NCI-H2081 treated with DMSO at 0.1 percent for 48 hours (cell line): ENCODE results near the gene DEFB129.
"Not testable (repeated sequence)": the region's sequence is repeated elsewhere in the genome, so short reads cannot be mapped to it uniquely, and the experiment has no call there.

ENCODE experiments used
- DNase-seq: peaks from one replicate; lab custom pipeline; 2025; lab: John Stamatoyannopoulos, UW

The DEFB129 gene, protein sequence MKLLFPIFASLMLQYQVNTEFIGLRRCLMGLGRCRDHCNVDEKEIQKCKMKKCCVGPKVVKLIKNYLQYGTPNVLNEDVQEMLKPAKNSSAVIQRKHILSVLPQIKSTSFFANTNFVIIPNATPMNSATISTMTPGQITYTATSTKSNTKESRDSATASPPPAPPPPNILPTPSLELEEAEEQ

DNA sequence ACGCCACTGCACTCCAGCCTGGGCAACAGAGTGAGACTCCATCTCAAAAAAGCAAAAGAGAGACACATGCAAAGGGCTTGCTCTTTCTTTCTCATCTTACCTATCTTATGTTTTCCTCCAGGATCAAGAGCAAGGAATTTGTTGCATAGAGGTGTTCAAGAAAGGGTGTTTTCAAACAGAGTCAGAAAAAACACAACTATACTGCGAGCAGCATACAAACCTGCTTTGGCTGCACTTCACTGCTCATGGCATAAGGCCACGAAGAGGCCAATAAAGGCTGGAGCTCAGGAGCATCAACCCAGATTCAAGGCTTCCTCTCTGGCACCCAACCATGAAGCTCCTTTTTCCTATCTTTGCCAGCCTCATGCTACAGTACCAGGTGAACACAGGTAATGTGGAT, at the start of gene DEFB129:
TSS of gene DEFB129 (plus strand) at position 301 of the 400 bp plus-strand sequence. CDS start at position 332, 31 bp downstream.
- DNase-seq: no peak

DNA sequence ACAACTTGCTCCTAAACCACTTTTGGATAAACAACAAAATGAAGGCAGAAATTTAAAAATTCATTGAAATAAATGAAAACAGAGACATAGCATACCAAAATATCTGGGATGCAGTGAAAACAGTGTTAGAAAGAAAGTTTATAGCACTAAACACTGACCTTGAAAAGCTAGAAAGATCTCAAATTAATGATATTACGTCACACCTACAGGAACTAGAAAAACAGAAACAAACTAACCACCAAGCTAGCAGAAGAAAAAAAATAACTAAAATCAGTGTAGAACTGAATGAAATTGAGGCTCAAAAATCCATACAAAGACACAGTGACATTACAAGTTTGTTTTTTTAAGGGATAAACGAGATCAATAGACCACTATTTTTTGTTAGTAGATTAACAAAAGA, 42.8 kb upstream of the DEFB129 start:
- no peak for DNase-seq

DNA sequence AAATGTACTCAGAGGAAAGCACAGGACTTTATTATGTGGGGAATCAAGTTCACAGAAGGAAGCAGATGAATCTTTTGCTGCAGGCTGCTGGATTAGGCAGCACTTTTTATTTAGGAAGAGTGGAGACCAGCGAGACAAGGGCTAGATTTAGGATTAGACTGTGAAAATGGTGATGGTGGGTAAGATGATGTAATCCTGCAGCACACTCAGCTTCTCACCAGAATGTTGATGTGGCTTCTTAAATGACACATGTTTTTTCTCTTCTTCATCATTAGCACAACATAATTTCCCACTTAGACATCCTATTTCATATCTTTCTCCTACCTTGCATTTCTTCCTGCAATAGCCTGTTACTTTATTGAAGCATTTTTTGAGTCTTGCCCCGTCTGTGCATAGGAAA, 39.3 kb upstream of the DEFB129 start:
- no peak for DNase-seq

DNA sequence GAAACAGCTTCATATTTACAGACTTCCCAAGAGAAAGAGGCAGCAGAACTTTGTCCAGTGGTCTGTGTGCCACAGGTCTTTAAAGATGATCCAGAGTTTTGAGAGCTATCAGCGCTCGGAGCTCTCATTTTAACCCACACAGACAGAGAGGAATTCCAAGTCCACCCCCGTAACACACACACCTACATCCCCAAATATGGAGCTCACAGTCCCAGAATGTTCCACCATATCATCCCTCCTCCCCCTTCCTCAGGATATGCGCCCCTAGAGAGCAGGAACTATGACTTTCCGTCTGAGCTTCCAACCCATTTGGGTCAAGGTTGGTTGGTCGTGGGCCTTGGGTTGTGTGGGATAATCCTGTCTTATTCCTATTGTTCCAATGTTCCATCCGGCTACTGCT, 37.4 kb upstream of the DEFB129 start, which contains the start of gene DEFB128:
TSS of gene DEFB128 (minus strand) at position 101 of the 400 bp plus-strand sequence. CDS start at position 13, 88 bp downstream.
- no peak for DNase-seq

DNA sequence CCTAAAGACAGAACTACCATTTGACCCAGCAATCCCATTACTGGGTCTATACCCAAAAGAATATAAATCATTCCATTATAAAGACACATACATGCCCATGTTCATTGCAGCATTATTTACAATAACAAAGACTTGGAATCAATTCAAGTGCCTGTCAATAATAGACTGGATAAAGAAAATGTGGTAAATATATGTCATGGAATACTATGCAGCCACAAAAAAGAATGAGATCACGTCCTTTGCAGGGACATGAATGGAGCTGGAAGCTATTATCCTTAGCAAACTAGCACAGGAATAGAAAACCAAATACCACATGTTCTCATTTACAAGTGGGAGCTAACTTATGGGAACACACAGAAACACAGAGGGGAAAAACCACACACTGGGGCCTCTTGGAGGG, 28.8 kb upstream of the DEFB129 start:
- no peak for DNase-seq

DNA sequence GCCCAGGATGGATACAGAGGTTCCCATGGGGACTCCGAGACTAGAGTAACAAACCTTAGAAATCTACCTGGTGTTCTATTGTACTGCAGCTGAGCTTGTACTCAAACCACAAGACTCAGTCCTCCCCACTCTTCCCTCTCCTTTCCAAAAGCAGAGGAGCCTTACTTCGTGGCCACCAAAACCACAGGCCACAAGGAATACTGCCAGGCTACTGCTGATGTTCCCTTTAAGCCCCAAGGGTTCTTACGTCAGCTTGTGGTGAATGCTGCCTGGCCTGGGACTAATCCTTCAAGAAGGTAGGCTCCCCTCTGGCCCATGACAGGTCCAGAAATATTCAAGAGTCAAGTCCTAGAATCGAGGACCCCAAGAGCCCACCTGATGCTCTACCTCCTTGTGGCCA, 27.1 kb upstream of the DEFB129 start:
- no peak for DNase-seq

DNA sequence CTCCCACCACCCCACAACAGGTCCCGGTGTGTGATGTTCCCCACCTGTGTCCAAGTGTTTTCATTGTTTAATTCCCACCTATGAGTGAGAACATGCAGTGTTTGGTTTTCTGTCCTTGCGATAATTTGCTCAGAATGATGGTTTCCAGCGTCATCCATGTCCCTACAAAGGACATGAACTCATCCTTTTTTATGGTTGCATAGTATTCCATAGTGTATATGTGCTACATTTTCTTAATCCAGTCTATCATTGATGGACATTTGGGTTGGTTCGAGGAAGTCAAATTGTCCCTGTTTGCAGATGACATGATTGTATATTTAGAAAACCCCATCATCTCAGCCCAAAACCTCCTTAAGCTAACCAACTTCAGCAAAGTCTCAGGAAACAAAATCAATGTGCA, 23.4 kb upstream of the DEFB129 start:
- not testable (repeated sequence) for DNase-seq

DNA sequence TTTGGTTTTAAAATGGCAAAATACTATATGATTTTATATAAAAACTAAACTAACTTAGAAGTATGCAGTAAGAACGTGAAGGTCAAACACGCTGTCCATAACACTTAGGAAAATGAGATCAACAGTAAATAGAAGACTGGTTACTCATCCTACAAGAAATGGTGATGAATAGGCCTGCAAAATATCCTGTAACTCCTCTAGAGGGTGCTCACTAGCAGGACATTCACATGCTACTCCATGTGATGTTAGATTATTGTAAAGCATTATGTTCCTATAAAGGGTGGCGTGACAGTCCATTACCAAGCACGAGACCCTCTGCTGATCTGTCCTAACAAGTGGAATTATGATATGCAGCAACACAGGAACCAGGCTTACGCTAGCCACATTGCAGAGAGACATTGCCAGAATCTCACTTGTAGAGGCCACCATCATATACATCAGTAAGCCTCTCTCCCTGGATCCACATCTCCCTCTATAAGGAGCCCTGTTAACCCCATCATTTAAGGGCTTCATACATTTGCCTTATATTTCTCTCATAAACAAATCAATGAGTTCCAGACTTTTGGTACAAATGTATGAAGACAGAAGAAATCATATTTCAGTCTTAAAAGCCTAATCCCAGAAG, 18.0 kb upstream of the DEFB129 start:
- no peak for DNase-seq

DNA sequence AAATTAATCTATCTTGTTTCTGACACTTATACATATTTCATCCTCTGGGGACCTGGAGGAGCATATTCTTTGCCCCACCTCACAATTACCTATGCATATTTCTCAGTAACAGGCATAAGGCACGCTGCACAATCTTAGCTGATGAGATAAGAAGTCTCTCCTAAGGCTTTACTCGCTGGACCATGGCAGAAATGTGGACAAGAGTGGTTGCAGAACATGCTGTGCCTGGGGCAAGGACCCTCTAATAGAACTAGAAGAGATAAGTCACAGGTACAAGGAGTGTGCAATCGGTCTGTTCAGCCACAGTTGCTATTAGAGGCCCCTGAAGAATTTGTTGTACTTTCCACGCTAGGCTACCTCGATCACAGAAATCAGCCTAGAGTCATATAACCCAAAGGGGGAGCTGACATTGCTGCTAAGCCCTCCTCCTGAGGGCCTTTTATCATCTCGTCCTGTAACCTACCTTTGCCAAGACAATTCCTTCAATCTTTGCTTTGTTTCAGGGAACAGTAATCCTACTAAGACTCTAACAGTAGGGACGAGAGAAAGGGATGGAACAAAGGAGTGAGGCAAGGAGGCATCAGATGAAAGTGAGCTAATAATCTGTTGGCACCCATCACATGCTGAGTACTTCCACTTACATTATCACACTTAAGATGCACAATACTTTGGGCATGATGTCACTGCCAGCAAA, 16.1 kb upstream of the DEFB129 start:
- no peak for DNase-seq

DNA sequence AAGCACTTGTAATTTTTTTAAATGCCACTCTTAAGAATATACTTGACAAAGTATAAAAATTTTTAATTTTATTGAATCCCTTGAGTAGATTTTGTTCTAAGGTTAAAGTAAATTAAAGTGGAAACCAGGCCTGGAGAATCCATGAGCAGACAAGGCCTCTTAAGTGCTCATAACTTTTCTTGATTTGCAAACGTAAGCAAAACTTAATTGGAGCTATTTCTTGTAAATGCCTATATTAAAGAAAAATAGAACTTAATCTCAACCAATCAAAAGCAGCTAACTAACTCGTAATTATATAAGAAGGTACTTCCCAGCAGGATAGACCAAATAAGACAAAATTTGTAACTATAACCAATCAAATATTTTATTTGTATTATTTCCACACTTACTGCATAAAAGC, 12.7 kb upstream of the DEFB129 start:
- no peak for DNase-seq

DNA sequence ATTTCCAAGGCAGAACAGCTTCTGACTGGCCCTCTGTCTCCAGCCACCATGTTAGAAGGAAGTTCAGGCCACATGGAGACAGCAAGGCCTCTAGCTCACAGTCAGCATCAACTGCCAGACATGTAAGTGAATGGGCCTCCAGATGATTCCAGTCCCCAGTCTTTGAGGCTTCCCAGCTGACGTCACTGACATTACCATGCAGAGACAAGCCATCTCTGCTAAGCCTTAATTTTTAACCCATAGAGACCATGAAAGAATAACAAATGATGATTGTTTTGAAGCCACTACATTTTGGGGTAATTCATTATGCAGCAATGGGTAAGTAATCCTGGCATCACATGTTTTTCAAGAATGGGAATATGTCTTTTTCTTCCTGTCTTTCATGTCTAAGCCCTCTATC, 11.3 kb upstream of the DEFB129 start:
- DNase-seq: no peak

DNA sequence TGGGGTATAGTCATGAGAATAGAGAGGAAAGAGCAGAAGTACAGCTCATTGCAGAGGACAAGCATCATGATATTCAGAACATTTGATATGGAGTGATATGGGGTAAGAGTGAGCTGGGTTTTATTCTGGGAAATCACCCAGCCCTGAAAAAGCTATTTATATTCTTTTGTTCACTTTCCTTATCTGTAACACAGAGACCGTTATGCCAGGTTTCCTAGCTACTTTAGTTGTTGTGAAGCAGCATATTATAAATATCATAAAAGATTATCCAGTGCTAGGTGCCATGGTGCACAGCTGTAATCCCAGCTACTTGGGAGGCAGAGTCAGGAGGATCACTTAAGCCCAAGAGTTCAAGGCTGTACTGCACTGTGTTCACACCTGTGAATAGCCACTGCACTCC, 9.8 kb upstream of the DEFB129 start:
- no peak for DNase-seq

DNA sequence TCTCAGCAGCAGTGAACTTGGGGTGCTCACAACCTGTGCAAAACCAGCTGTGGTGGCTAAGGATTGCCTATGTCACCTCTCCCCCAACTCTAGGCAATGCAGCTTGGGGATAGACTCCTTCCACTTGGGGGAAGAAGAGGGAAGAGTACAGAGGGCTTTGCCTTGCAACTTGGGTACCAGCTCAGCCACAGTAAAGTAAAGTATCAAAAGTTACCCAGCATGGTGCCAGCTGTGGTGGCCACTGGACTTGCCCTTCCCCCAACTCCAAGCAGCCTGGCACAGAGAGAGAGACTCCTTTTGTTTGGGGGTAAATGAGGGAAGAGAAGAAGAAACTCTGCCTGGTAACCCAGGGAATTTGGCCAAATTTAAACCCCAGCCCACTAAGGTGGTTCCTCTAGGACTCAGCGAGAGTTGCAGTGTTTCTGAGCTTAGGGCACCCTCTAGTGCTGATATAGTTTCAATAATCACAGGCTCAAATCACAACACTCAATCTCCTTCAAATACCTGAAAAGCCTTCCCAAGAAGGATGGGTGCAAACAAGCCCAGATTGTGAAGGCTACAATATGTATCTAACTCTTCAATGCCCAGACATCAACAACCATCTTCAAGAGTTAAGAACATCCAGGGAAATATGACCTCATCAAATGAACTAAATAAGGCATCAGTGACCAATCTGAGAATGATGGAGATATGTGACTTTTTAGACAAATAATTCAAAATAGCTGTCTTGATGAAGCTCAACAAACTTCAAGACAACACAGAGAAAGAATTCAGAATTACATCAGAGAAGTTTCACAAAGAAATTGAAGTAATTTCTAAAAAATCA, 7.6 kb upstream of the DEFB129 start:
- DNase-seq: no peak

DNA sequence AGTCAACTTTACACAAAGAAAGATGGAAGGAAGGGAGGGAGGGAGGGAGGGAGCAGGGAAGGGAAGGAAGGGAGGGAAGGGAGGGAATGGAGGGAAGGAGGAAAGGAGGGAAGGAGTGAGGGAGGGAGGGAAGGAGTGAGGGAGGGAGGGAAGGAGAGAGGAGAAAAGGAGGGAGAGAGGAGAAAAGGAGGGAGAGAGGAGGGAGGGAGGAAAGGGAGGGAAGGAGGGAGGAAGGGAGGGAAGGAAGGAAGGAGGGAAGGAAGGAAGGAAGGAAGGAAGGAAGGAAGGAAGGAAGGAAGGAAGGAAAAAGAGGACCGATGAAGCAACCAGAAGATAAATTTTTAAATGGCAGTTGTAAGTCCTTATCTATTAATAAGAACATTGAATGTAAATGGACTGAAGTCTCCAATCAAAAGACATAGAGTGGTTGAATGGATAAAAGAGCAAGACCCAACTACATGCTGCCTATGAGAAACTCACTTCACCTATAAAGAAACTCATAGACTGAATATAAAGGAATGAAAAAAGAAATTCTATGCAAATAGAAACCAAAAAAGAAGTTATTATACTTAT, 5.7 kb upstream of the DEFB129 start:
- DNase-seq: no peak

DNA sequence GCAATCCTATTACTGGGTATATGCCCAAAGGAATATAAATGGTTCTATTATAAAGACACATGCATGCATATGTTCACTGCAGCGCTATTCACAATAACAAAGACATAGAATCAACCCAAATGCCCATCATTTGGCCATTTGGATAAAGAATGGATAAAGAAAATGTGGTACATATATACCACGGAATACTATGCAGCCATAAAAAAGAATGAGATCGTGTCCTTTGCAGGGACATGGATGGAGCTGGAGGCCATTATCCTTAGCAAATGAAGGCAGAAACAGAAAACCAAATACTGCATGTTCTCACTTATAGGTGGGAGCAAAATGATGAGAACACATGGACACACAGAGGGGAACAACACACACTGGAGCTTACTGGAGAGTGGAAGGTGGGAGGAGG, 1.2 kb upstream of the DEFB129 start:
- not testable (repeated sequence) for DNase-seq

DNA sequence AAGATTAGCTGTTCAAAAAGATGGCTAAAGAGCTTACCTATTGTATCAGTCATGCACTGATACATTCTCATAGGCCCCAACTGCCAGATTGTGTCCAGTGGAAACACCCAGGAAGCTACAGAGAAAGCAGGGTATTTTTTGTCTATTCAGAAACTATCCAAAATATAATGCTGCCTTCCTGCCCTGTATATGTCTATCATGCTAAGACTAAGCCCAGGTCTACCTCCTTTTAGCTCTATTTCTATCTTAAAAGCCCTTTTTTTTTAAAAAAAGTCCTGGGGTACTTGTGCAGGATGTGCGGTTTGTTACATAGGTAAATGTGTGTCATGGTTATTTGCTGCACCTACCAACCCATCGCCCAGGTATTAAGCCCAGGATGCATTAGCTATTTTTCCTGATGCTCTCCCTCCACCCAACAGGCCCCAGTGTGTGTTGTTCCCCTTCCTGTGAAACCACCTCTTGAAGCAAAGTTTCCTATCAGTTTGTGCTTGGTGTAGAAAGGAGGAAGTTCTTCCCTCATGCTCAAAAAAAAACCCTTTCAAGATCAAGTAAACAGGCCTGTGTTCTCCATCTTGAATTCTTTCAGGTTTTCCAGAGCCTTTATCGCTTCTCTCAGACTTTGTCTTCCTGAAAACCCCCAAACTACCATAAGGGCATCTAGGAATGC, 514 bp downstream of the DEFB129 start:
- DNase-seq: no peak

DNA sequence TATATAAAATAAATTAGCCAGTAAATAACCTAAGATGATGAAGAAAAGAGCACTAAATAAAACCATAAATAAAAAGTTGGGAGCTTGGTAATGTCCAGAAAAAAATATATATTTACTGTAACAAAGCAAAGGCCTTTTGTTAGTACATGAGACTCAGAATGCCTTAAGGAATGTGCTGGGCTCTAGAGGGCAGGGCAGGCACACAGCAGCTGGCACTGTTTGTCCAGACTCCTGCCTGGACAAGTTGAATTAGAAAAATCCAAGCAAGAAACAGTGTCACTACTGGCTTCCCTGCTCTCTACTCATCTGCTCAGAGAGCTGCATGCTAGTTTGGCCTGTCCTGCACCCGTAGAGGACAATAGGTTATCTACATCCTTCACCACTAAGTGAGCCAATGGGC, 8.8 kb downstream of the DEFB129 start:
- DNase-seq: no peak

DNA sequence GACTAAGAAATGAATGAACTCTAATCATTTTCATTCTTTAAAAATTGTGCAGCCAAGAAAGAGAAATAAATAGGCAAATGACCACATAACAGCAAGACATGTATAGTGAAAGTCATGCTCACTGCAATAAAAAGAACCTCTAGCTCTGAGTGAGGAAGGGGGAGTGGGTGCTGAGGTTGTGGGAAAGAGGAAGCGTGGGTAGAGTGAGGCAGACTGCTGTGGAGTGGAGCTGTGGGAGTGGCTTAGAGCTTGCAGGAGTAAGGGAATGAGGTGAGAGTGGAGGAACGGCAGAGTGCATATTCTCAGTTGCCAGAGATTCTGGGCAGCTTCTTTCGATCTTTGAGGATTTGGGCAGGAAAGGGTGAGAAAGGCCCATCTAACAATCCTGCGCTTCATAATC, 10.4 kb downstream of the DEFB129 start:
- no peak for DNase-seq

DNA sequence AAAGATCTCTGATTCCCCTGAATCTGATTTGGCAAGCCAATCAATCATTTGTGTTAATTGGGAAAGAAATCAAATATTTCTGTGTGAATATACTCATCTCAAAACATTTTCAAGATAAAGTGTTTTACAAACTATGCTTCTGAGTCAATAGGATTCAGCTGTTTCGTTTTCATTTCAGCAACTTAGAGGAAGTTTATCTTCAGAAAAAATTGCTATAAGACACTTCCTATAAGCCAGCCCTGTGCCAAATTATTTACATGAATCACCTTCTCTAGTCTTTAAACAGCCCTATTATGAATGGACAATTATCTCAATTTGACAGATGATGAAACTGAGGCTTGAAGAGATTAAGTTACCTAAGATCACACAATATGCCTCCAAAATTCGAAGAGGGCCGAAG, 10.9 kb downstream of the DEFB129 start:
- no peak for DNase-seq

DNA sequence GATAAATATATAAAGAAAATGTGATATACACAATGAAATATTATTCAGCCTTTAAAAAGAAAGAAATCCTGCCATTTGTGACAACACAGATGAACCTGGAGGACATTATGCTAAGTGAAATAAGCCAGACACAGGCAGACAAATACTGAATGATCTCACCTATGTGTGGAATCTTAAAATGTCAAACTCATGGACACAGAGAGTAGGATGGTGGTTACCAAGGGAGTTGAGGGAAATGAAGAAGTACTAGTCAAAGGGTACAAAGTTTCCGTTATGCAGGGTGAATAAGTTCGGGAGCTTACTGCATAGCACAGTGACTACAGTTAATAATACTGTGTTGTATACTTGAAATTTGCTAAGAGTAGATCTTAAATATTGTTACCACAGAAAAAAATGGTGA, 15.8 kb downstream of the DEFB129 start:
- no peak for DNase-seq

DNA sequence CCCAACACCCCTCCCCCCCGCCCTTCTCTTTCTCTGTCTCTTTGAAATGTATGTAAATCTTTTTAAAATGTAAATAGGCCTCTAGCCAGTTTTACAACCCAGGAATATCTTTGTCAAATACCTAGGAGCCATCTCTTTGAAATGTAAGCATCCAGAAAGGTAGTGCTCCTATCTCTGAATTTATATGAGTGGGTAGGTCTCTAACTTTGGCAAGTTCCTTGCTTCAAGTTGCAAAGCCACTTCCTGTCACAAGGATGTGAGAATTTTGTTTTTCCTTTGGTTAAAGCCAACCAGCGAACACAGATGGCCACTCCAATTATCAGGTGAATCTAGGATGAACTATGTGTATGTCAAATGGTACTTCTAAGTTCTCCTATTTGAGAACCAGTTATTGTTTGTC, 24.3 kb downstream of the DEFB129 start:
- DNase-seq: no peak

DNA sequence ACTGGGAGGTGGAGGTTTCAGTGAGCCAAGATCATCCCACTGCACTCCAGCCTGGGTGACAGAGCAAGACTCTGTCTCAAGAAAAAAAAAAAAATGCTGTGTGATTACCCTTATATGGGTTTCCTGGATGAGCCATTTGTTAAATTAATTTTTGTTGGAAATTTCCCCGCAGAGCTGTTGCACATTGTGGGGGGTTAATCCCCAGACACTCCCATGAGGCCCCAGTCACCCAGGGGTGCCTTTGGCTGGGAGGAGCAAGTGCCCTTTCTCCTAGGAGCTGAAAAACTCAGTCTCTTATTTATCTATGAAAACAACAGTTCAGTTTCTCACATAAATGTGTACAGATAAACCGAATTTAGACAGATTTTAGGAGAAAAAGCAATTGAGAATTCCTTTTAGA, 25.7 kb downstream of the DEFB129 start:
- DNase-seq: no peak
